Stimulated activated CD8-positive, alpha-beta memory T cell treated with anti-CD3 and anti-CD28 coated beads, Interleukin-7, amount 100 ng/mL, for 4 hours (primary cell): Measurements from ENCODE around the gene TUBB1.
"Not testable (repeated sequence)": the region's sequence is repeated elsewhere in the genome, so short reads cannot be mapped to it uniquely, and the experiment has no call there.

Experiments used
- DNase-seq, 2 donors: peaks; one replicate each; pipeline ENCODE4 v3.0.0-alpha.2; 2020; ENCODE audit warnings: low read depth in 2 of 2

Gene TUBB1

GRCh38 chr20:59020938-59021551, 1.8 kb downstream of the TUBB1 start:
- DNase-seq = no peak

- DNase-seq = no peak
Measured at GRCh38 chr20:59022754-59023153, 3.5 kb downstream of the TUBB1 start.

GRCh38 chr20:59023616-59024015, 4.4 kb downstream of the TUBB1 start:
- no peak for DNase-seq

GRCh38 chr20:59024111-59024530, 4.9 kb downstream of the TUBB1 start:
- no peak for DNase-seq

- no peak for DNase-seq
Measured at GRCh38 chr20:59025086-59025485, 5.9 kb downstream of the TUBB1 start.

GRCh38 chr20:59025511-59025910, 6.3 kb downstream of the TUBB1 start:
- no peak for DNase-seq

GRCh38 chr20:59026904-59027740, 7.9 kb downstream of the TUBB1 start:
- no peak for DNase-seq

- no peak for DNase-seq
Measured at GRCh38 chr20:59027741-59028320, 8.6 kb downstream of the TUBB1 start.

GRCh38 chr20:59028812-59029211, 9.6 kb downstream of the TUBB1 start:
- no peak for DNase-seq

- DNase-seq = no peak
Measured at GRCh38 chr20:59030911-59031563, 11.8 kb downstream of the TUBB1 start.

GRCh38 chr20:59031564-59032022, 12.4 kb downstream of the TUBB1 start:
- no peak for DNase-seq

GRCh38 chr20:59032023-59032712, 12.9 kb downstream of the TUBB1 start, which contains the start of gene ATP5F1E:
TSS of gene ATP5F1E (minus strand) at chr20:59032335. CDS start at chr20:59032251, 84 bp downstream.
- peak; percentile 90 to 99 for DNase-seq

- DNase-seq = no peak
Measured at GRCh38 chr20:59032713-59033059, 13.5 kb downstream of the TUBB1 start.

GRCh38 chr20:59033093-59033492, 13.9 kb downstream of the TUBB1 start:
- DNase-seq = no peak

GRCh38 chr20:59033616-59034165, 14.5 kb downstream of the TUBB1 start:
- DNase-seq = no peak

GRCh38 chr20:59035381-59035780, 16.2 kb downstream of the TUBB1 start:
- DNase-seq = no peak

GRCh38 chr20:59037386-59037785, 18.2 kb downstream of the TUBB1 start:
- DNase-seq = no peak

GRCh38 chr20:59039233-59039632, 20.0 kb downstream of the TUBB1 start:
- no peak for DNase-seq

- no peak for DNase-seq
Measured at GRCh38 chr20:59040667-59041066, 21.4 kb downstream of the TUBB1 start.

- DNase-seq = not testable (repeated sequence)
Measured at GRCh38 chr20:59041487-59041886, 22.3 kb downstream of the TUBB1 start.

- peak in 1 of 2 donors; percentile 26 for DNase-seq
Measured at GRCh38 chr20:59042151-59042795, 23.0 kb downstream of the TUBB1 start, which contains the start of gene PRELID3B. TSS of gene PRELID3B (minus strand) at chr20:59042786. CDS start at chr20:59042730, 56 bp downstream.
